Adrenal gland (tissue), 5 donors: Measurements from ENCODE around the gene CHD2.

Source experiments
- POLR2A ChIP-seq, 2 donors: fragments of 450-650 bp; IDR thresholded peaks; one replicate each; pipeline ENCODE4 v1.6.1; 2017; ENCODE audit warnings: antibody characterized with exemption in 2 of 2, mild to moderate bottlenecking in 2 of 2, moderate library complexity in 1 of 2
- TF ChIP-seq, protein P1 (sequence below), 6 experiments: fragments of 450-650 bp in 4 of 6; fragments of 200-600 bp in 2 of 6; sonication (generic) in 1 of 6; IDR thresholded peaks; 1 replicate in 5 of 6; 2 replicates in 1 of 6; pipeline versions ENCODE4 v1.5.1 to v1.8.0; 2016 to 2021; ENCODE audit warnings: antibody characterized with exemption in 6 of 6, mild to moderate bottlenecking in 2 of 6, moderate library complexity in 1 of 6
- donor health status: DM: no; HTN: no; CAD: no.

DNA sequence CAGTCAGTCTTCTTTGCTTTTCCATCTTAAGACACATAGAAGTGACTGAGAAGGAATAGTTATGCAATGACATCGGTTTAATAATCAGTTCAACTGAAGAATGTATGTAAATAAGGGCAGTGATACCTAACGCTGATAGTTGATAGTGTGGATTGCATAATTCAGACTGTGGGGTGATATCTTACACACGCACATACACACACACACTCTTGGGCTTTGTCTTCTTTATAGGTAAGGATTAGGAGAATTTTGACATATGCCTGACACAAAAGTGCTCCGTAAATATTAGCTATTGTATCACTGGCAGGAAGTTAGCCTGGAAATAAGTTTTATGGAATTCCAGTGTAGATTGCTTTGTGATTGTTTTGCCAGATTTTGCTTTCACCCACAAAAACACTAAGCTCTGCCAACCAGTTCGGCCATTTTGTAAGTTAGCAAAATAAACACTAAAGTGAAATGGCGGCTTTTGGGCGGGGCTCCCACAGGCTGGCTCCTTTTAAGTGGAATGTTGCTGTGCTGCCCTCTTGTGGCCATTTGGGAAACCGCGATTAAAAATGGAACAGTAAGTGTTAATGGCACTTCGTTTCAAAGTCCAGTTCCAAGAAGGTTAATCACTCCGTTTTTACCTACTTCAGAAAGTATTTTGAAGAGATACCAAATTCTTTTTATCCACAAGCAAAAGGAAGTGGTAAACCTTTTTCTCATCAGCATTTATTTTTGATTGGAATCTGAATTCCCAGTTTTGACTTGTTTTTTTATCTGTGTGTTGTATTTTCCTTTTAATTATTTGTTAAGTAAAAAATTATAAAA lies 17.7 kb downstream of the CHD2 start:
- TF ChIP-seq, protein P1, sequence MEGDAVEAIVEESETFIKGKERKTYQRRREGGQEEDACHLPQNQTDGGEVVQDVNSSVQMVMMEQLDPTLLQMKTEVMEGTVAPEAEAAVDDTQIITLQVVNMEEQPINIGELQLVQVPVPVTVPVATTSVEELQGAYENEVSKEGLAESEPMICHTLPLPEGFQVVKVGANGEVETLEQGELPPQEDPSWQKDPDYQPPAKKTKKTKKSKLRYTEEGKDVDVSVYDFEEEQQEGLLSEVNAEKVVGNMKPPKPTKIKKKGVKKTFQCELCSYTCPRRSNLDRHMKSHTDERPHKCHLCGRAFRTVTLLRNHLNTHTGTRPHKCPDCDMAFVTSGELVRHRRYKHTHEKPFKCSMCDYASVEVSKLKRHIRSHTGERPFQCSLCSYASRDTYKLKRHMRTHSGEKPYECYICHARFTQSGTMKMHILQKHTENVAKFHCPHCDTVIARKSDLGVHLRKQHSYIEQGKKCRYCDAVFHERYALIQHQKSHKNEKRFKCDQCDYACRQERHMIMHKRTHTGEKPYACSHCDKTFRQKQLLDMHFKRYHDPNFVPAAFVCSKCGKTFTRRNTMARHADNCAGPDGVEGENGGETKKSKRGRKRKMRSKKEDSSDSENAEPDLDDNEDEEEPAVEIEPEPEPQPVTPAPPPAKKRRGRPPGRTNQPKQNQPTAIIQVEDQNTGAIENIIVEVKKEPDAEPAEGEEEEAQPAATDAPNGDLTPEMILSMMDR (IDR thresholded peaks at IDR 0.05), result peak; percentile 91 to 97 (median 95)
- no peak for TF ChIP-seq POLR2A (IDR thresholded peaks at IDR 0.05)
